Measurements from ENCODE around the gene RGS5.

- TF ChIP-seq CTCF (IDR thresholded peaks at IDR 0.05) (no peak), POLR2AphosphoS5 (IDR thresholded peaks at IDR 0.05; ENCODE audit: insufficient read depth in 1 of 2, low read depth in 1 of 2) (no peak)
These were observed 65.0 kb downstream of the RGS5 start for GRCh38 chr1:163137556-163138265.
